Upper lobe of left lung (tissue), 6 donors: ENCODE data around the gene PYGO2. TPM values are rescaled to one million over a fixed set of nuclear protein-coding genes. Genes with fewer than 3 reads are reported as not detected.

ENCODE experiments used
- ATAC-seq, 2 donors: fragments of 200-7000 bp; cut with Tn5 transposase; one replicate each; pipeline ENCODE4 v1.9.1; 2022; ENCODE audit warnings: mild to moderate bottlenecking in 2 of 2, moderate library complexity in 2 of 2; ENCODE audit not compliant: low FRiP score in 2 of 2
- DNase-seq, 2 donors: peaks; one replicate each; pipeline ENCODE4 v3.0.0-alpha.2; 2019 to 2020
- H3K27ac ChIP-seq, 4 donors: fragments of 200-600 bp; sonication (generic); one replicate each; pipeline ENCODE4 v1.5.1; 2016 to 2019
- H3K27me3 ChIP-seq, 4 donors: fragments of 200-600 bp; sonication (generic); one replicate each; pipeline ENCODE4 v1.5.1; 2017 to 2019
- H3K36me3 ChIP-seq, 4 donors: fragments of 200-600 bp; sonication (generic); one replicate each; pipeline ENCODE4 v1.5.1; 2016 to 2019
- H3K4me1 ChIP-seq, 4 donors: fragments of 200-600 bp; sonication (generic); one replicate each; pipeline ENCODE4 v1.5.1; 2018 to 2019
- H3K4me3 ChIP-seq, 4 donors: fragments of 200-600 bp; sonication (generic); one replicate each; pipeline ENCODE4 v1.5.1; 2017 to 2019; ENCODE audit warnings: mild to moderate bottlenecking in 2 of 4, moderate library complexity in 1 of 4
- H3K9me3 ChIP-seq, 4 donors: fragments of 200-600 bp; sonication (generic); one replicate each; pipeline ENCODE4 v1.5.1; 2018 to 2019
- CTCF ChIP-seq, 6 experiments: fragments of 450-650 bp in 4 of 6; fragments of 200-600 bp in 2 of 6; sonication (generic) in 2 of 6; IDR thresholded peaks; one replicate each; pipeline ENCODE4 v1.5.1; 2016 to 2019; ENCODE audit warnings: antibody characterized with exemption in 6 of 6
- EP300 ChIP-seq, 4 donors: sonication (generic); formaldehyde crosslinking; IDR thresholded peaks; one replicate each; pipeline ENCODE4 v1.5.1; 2017; ENCODE audit warnings: antibody characterized with exemption in 4 of 4, control low read depth in 2 of 4
- POLR2A ChIP-seq, 4 donors: fragments of 450-650 bp; IDR thresholded peaks; one replicate each; pipeline ENCODE4 v1.5.1; 2016 to 2017; ENCODE audit warnings: antibody characterized with exemption in 4 of 4, mild to moderate bottlenecking in 2 of 4
- POLR2AphosphoS5 ChIP-seq, 2 donors: sonication (generic); formaldehyde crosslinking; IDR thresholded peaks; one replicate each; pipeline ENCODE4 v1.5.1; 2017; ENCODE audit warnings: antibody characterized with exemption in 2 of 2
- WGBS, 2 donors: methylation state at CpG; one replicate each; pipeline ENCODE4 v1.1.5; 2017 to 2018; 5-methylcytosine and 5-hydroxymethylcytosine counted together
- total RNA-seq, 6 donors: library from RNA; depleted of rRNA in 4 of 6; stranded (reverse); fragments of >200 nt in 4 of 6; gene quantifications; one replicate each; pipeline versions ENCODE4 v1.1.0 to v1.2.1, GENCODE V29; 2016 to 2021
- donor health status: DM: no; HTN: no; CAD: no; lungs with moderate emphysema.
- donor health status: DM: no; HTN: yes; CAD: no; lungs with severe emphysema.

The PYGO2 gene
- total RNA-seq, 6 donors from 2014 or later, result 20.1 to 41.9 (median 27.5) TPM

GRCh38 chr1:154958036-154958435, 3.5 kb downstream of the PYGO2 start:
- no peaks in the 10 kb centered on the region for H3K27me3 ChIP-seq
- TF ChIP-seq POLR2AphosphoS5 (IDR thresholded peaks at IDR 0.05) (no peak), CTCF (IDR thresholded peaks at IDR 0.05) (no peak), POLR2A (IDR thresholded peaks at IDR 0.05) (no peak), EP300 (IDR thresholded peaks at IDR 0.05) (no peak)
- H3K27ac ChIP-seq, result peak overlapping the region in 1 of 4 donors; percentile 4
- peaks cover 0 to 19% (median 16%) of the 10 kb centered on the region in 4 donors for H3K36me3 ChIP-seq
- H3K4me3 ChIP-seq, result no peak overlapping the region
- H3K9me3 ChIP-seq, result no peaks in the 10 kb centered on the region
- DNase-seq (no peak), ATAC-seq (no peak)
- peaks cover 49 to 72% (median 61%) of the 10 kb centered on the region in 4 donors for H3K4me1 ChIP-seq
- WGBS, 2 donors, result 80 to 91% methylated on average over 2 of the region's 2 CpGs

- 48 to 53% methylated on average over 9 of the region's 9 CpGs for WGBS, 2 donors
- Histone ChIP-seq H3K4me1 (peaks cover 43 to 72% (median 54%) of the 10 kb centered on the region in 4 donors), H3K36me3 (peaks cover 0 to 17% (median 13%) of the 10 kb centered on the region in 4 donors), H3K9me3 (no peaks in the 10 kb centered on the region), H3K27me3 (no peaks in the 10 kb centered on the region), H3K4me3 (no peak overlapping the region), H3K27ac (peak overlapping the region; percentile 73 to 85 (median 76))
- no peak for TF ChIP-seq EP300 (IDR thresholded peaks at IDR 0.05)
- TF ChIP-seq POLR2AphosphoS5 (IDR thresholded peaks at IDR 0.05), result no peak
- no peak for TF ChIP-seq CTCF (IDR thresholded peaks at IDR 0.05)
- TF ChIP-seq POLR2A (IDR thresholded peaks at IDR 0.05), result no peak
- no peak for DNase-seq
- ATAC-seq, result no peak
These were observed 4.4 kb downstream of the PYGO2 start for GRCh38 chr1:154957091-154957657.

DNA sequence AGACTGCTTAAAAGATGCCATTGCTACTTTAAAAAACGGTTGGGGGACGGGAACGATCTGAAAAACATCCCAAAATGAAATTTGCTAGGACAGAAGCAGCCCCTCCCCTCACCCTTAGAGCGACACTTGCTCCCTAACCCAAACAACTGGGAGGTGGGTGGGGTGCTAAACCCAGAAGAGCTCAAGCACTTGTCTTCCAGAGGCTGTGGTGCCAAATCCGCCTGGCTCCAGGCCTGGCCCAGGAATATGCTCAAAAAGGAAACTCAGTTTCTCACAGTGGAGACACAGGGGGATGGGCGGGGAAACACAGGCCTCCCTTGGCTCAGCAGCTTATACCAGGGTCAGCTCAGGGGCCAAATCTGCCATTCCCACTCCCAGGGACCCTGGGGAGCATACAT, 5.0 kb downstream of the PYGO2 start:
- TF ChIP-seq POLR2A (IDR thresholded peaks at IDR 0.05) (no peak), POLR2AphosphoS5 (IDR thresholded peaks at IDR 0.05) (no peak), EP300 (IDR thresholded peaks at IDR 0.05) (no peak), CTCF (IDR thresholded peaks at IDR 0.05) (no peak)
- Histone ChIP-seq H3K27me3 (no peaks in the 10 kb centered on the region), H3K4me1 (peaks cover 42 to 76% (median 53%) of the 10 kb centered on the region in 4 donors), H3K27ac (peak overlapping the region; percentile 73 to 85 (median 76)), H3K9me3 (no peaks in the 10 kb centered on the region), H3K36me3 (peaks cover 3 to 17% (median 13%) of the 10 kb centered on the region in 4 donors), H3K4me3 (peak overlapping the region in 3 of 4 donors; percentile 56 to 75 (median 57))
- DNase-seq (no peak), ATAC-seq (peak in 1 of 2 donors; percentile 3)
- 17 to 23% methylated on average over 5 to 6 of the region's 6 CpGs for WGBS, 2 donors

GRCh38 chr1:154955718-154956543, 5.7 kb downstream of the PYGO2 start, which contains the start of gene PBXIP1:
Gene PBXIP1, minus strand, starts transcription at chr1:154956099. Its CDS starts 2,378 bp downstream, at chr1:154953721.
- TF ChIP-seq EP300 (IDR thresholded peaks at IDR 0.05) (no peak), POLR2AphosphoS5 (IDR thresholded peaks at IDR 0.05) (peak; percentile 30 to 43), POLR2A (IDR thresholded peaks at IDR 0.05) (peak in 3 of 4 donors; percentile 28 to 68 (median 41)), CTCF (IDR thresholded peaks at IDR 0.05) (peak in 2 of 6 experiments; percentile 6 to 15)
- H3K4me3 ChIP-seq, result peak within 1 kb of the TSS; percentile 11 to 75 (median 56)
- peaks cover 6 to 21% (median 15%) of the 10 kb centered on the region in 4 donors for H3K36me3 ChIP-seq
- 0 to 1% methylated on average over 18 of the region's 18 CpGs for WGBS, 2 donors
- H3K4me1 ChIP-seq, result peaks cover 41 to 73% (median 51%) of the 10 kb centered on the region in 4 donors
- no peaks in the 10 kb centered on the region for H3K27me3 ChIP-seq
- peak in 1 of 2 donors; percentile 85 for DNase-seq
- no peaks in the 10 kb centered on the region for H3K9me3 ChIP-seq
- peak; percentile 81 to 92 for ATAC-seq
- peak within 1 kb of the TSS; percentile 73 to 85 (median 76) for H3K27ac ChIP-seq
